ENCODE results near the gene MFSD1. TPM values are rescaled to one million over a fixed set of nuclear protein-coding genes. Genes with fewer than 3 reads are reported as not detected.

Gene MFSD1
- total and polyA plus RNA-seq, 2 donors (not counting 1 experiment from before 2014, with no cell fraction given), result 16.4 to 31.8 TPM

DNA sequence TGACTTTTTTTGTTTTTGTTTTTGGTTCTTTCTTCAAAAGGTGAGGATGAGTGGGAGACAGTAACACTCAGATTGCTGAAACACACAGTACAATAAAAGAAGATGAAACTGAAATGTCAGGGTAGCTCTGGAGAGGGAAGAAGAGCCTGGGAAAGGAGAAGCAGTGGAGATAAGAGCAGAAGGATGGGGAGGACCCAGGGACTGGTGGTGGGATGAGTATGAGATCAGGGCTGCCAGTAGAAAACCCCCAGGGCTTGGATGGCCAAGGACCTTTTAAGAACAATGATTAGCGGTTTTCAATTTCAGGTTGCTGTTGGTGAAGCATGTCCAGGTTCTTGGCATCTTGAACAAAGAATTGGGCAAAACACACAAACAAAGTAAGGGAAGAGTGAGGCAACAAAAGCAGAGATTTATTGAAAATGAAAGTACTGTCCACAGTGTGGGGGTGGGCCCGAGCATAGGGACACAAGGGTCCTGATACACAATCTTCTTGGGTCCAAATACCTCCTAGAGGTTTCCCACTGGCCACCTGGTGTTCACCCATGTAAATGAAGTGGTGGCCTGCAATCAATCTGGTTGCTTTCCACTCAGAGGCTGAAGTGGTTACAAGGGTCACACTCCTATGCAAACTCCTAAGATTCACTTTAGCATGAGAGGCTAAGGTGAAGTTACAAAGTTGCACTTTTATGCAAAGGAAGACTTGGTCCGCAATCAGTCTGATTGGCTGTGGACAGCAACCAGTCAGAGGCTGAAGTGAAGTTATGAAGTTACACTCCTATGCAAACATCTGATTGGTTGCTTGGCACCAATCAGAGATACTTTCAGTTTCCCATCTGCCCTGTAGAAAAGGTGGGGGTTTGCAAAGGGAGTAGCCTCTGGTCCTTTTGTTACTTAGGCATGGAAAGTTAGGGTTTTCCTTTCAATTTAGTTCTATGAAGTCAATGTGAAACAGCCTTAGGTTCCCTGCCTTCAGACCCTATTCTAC lies 26.1 kb upstream of the MFSD1 start:
- no peaks in the 10 kb centered on the region for H3K27me3 ChIP-seq (replicated peaks in 1 of 4; ENCODE audit: control extremely low read depth in 1 of 4, control insufficient read depth in 3 of 4, insufficient read depth in 4 of 4, low read length in 3 of 4)
- no peak overlapping the region for H3K4me2 ChIP-seq (replicated peaks; ENCODE audit: low read depth, low read length, poor library complexity, severe bottlenecking)
- no peaks in the 10 kb centered on the region for H3K9me3 Mint-ChIP-seq (ENCODE audit: insufficient read depth)
- H3K27ac Mint-ChIP-seq, result no peak overlapping the region
- no peak overlapping the region for H3K4me3 Mint-ChIP-seq
- intact Hi-C loops (cut with micrococcal nuclease), result no loop called here
- TF ChIP-seq EZH2 (IDR thresholded peaks at IDR 0.05; ENCODE audit: borderline replicate concordance, insufficient read depth, low read depth, low read length, poor library complexity, severe bottlenecking), result no peak
- TF ChIP-seq, protein P1, sequence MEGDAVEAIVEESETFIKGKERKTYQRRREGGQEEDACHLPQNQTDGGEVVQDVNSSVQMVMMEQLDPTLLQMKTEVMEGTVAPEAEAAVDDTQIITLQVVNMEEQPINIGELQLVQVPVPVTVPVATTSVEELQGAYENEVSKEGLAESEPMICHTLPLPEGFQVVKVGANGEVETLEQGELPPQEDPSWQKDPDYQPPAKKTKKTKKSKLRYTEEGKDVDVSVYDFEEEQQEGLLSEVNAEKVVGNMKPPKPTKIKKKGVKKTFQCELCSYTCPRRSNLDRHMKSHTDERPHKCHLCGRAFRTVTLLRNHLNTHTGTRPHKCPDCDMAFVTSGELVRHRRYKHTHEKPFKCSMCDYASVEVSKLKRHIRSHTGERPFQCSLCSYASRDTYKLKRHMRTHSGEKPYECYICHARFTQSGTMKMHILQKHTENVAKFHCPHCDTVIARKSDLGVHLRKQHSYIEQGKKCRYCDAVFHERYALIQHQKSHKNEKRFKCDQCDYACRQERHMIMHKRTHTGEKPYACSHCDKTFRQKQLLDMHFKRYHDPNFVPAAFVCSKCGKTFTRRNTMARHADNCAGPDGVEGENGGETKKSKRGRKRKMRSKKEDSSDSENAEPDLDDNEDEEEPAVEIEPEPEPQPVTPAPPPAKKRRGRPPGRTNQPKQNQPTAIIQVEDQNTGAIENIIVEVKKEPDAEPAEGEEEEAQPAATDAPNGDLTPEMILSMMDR (IDR thresholded peaks at IDR 0.05), result no peak
- H2AFZ ChIP-seq (ENCODE audit: insufficient read depth, low read depth, low read length, poor library complexity, severe bottlenecking), result no peak overlapping the region
- H3K79me2 ChIP-seq (ENCODE audit: control insufficient read depth, insufficient read depth, low read length), result no peaks in the 10 kb centered on the region
- WGBS (ENCODE audit: insufficient coverage), result 92% methylated on average over 3 of the region's 3 CpGs
- no peak for DNase-seq
- ATAC-seq (ENCODE audit: low read depth), result no peak
- no peaks in the 10 kb centered on the region for H3K4me1 Mint-ChIP-seq
- POLR2A ChIA-PET, result no interaction called here
- no peaks in the 10 kb centered on the region for H3K9me3 ChIP-seq (ENCODE audit: control extremely low read depth in 1 of 3, control insufficient read depth in 2 of 3, insufficient read depth in 1 of 3, low read length in 2 of 3)
- H3K27ac ChIP-seq (ENCODE audit: low read length in 2 of 2), result no peak overlapping the region
- no peaks in the 10 kb centered on the region for H3K36me3 ChIP-seq (replicated peaks in 1 of 2; ENCODE audit: control extremely low read depth in 1 of 2, control insufficient read depth in 1 of 2, extremely low read depth in 1 of 2, insufficient read depth in 2 of 2, low read length in 1 of 2)
- no peak overlapping the region for H3K9ac ChIP-seq (ENCODE audit: low read length)
- no peaks in the 10 kb centered on the region for H3K27me3 Mint-ChIP-seq
- no peaks in the 10 kb centered on the region for H3K4me1 ChIP-seq (ENCODE audit: control insufficient read depth in 2 of 2, insufficient read depth in 2 of 2, low read length in 2 of 2)
- no peak overlapping the region for H3K4me3 ChIP-seq (ENCODE audit: control extremely low read depth in 1 of 5, extremely low read depth in 1 of 5, insufficient read depth in 1 of 5, low read depth in 2 of 5, low read length in 4 of 5)
- CTCF ChIA-PET, result no interaction called here
- H4K20me1 ChIP-seq (ENCODE audit: control insufficient read depth, insufficient read depth, low read length, poor library complexity, severe bottlenecking), result no peaks in the 10 kb centered on the region

DNA sequence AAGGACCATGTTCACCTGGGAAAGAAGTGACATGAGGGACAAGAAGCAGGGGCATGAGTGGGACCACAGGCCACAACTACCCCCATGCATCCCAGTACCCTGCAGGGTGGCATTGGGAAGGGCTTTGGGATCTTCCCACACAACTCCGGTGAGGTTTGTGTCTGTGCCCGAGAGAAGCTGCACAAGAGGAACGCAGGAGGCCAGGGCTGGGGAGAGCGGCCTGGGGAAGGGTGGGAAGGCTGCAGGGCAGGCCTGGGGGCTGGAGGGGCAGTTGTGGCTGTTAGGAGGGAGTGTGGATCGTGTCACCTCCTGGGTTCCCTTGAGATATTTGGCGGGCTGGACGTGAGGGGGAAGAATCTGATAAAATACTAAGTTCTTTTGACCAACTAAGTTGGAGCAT lies 25.3 kb upstream of the MFSD1 start:
- WGBS (ENCODE audit: insufficient coverage), result 99% methylated on average over 7 of the region's 7 CpGs
- Mint-ChIP-seq H3K27me3 (no peaks in the 10 kb centered on the region), H3K4me3 (no peak overlapping the region)

More for the DNA sequence above, 25.3 kb upstream of the MFSD1 start:
- no peak overlapping the region for H3K27ac Mint-ChIP-seq
- H3K9ac ChIP-seq (ENCODE audit: low read length), result no peak overlapping the region
- TF ChIP-seq EZH2 (IDR thresholded peaks at IDR 0.05; ENCODE audit: borderline replicate concordance, insufficient read depth, low read depth, low read length, poor library complexity, severe bottlenecking), result no peak
- TF ChIP-seq, protein P1 (IDR thresholded peaks at IDR 0.05), result no peak
- ATAC-seq (ENCODE audit: low read depth), result no peak
- intact Hi-C loops (cut with micrococcal nuclease), result no loop called here
- DNase-seq, result no peak
- H3K9me3 ChIP-seq (ENCODE audit: control extremely low read depth in 1 of 3, control insufficient read depth in 2 of 3, insufficient read depth in 1 of 3, low read length in 2 of 3), result no peaks in the 10 kb centered on the region
- H2AFZ ChIP-seq (ENCODE audit: insufficient read depth, low read depth, low read length, poor library complexity, severe bottlenecking), result no peak overlapping the region
- no peak overlapping the region for H3K27ac ChIP-seq (ENCODE audit: low read length in 2 of 2)
- H3K79me2 ChIP-seq (ENCODE audit: control insufficient read depth, insufficient read depth, low read length), result no peaks in the 10 kb centered on the region
- H3K4me3 ChIP-seq (ENCODE audit: control extremely low read depth in 1 of 5, extremely low read depth in 1 of 5, insufficient read depth in 1 of 5, low read depth in 2 of 5, low read length in 4 of 5), result no peak overlapping the region
- ChIA-PET CTCF (interaction anchor here (1.3 kb wide), 1 partner anchor 18 kb away, joined by 3 read pairs; no protein-coding TSS in a partner anchor), POLR2A (no interaction called here)
- no peaks in the 10 kb centered on the region for H3K4me1 ChIP-seq (ENCODE audit: control insufficient read depth in 2 of 2, insufficient read depth in 2 of 2, low read length in 2 of 2)
- H4K20me1 ChIP-seq (ENCODE audit: control insufficient read depth, insufficient read depth, low read length, poor library complexity, severe bottlenecking), result no peaks in the 10 kb centered on the region
- no peaks in the 10 kb centered on the region for H3K27me3 ChIP-seq (replicated peaks in 1 of 4; ENCODE audit: control extremely low read depth in 1 of 4, control insufficient read depth in 3 of 4, insufficient read depth in 4 of 4, low read length in 3 of 4)
- no peaks in the 10 kb centered on the region for H3K36me3 ChIP-seq (replicated peaks in 1 of 2; ENCODE audit: control extremely low read depth in 1 of 2, control insufficient read depth in 1 of 2, extremely low read depth in 1 of 2, insufficient read depth in 2 of 2, low read length in 1 of 2)
- H3K4me1 Mint-ChIP-seq, result no peaks in the 10 kb centered on the region
- H3K4me2 ChIP-seq (replicated peaks; ENCODE audit: low read depth, low read length, poor library complexity, severe bottlenecking), result no peak overlapping the region
- H3K9me3 Mint-ChIP-seq (ENCODE audit: insufficient read depth), result no peaks in the 10 kb centered on the region
